ENCODE measurements around the gene RPL22L1. TPM values are rescaled to one million over a fixed set of nuclear protein-coding genes. Genes with fewer than 3 reads are reported as not detected.

RPL22L1 gene
- total and polyA plus RNA-seq, 2 of the 4 experiments (the other 2 are of a cell fraction): 37.1 to 92.0 TPM

DNA sequence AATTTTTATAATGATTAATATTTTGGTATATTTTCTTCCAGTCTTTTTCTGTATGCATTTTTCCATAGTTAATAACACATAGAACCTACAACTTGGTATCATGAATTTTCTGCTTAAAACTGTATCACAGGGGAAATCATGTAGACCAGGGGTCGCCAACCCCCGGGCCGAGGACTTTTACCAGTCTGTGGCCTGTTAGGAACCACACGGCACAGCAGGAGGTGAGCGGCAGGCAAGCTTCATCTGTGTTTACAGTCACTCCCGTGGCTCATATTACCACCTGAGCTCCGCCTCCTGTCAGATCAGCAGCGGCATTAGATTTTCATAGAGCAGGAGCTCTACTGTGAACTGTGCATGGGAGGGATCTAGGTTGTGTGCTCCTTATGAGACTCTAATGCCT is 54.7 kb downstream of the RPL22L1 start:
- POLR2A ChIA-PET (ENCODE audit: unreplicated experiment): no interaction called here

More for the DNA sequence above, 54.7 kb downstream of the RPL22L1 start:
- H3K36me3 ChIP-seq (ENCODE audit: control insufficient read depth, insufficient read depth, low read length): no peaks in the 10 kb centered on the region
- BruUV-seq (replicated peaks): no TSS peak
- H3K79me1 ChIP-seq (ENCODE audit: low read depth in 1 of 2, low read length in 2 of 2): no peaks in the 10 kb centered on the region
- no peak overlapping the region for H2AK5ac ChIP-seq (ENCODE audit: low read depth, low read length)
- no peaks in the 10 kb centered on the region for H4K20me1 ChIP-seq (ENCODE audit: insufficient read depth, low read length)
- 23% methylated on average over 5 of the region's 8 CpGs; no CpG with 5 or more reads in 1 of the 2 experiments for WGBS, 2 experiments (ENCODE audit: extremely low coverage in 2 of 2, insufficient read length in 1 of 2)
- no peaks in the 10 kb centered on the region for H3K27me3 ChIP-seq (ENCODE audit: control insufficient read depth, insufficient read depth, low read length)
- no peak overlapping the region for H2BK15ac ChIP-seq (ENCODE audit: low read depth, low read length)
- no peak overlapping the region for H3K4me3 ChIP-seq (ENCODE audit: insufficient read depth, low read depth, low read length)
- intact Hi-C loops (cut with micrococcal nuclease): no loop called here
- no peak overlapping the region for H2AFZ ChIP-seq (replicated peaks; ENCODE audit: low read length, poor library complexity)
- no peak overlapping the region for H2BK20ac ChIP-seq (ENCODE audit: low read depth, low read length)
- H3K4me1 ChIP-seq (ENCODE audit: control insufficient read depth, insufficient read depth, low read length): peaks cover 6% of the 10 kb centered on the region
- no peak overlapping the region for H2BK120ac ChIP-seq (ENCODE audit: low read depth, low read length)
- dilution Hi-C loops (cut with HindIII; ENCODE audit: low sequenced_read_pairs, unreplicated experiment): no loop called here
- H2AK9ac ChIP-seq (replicated peaks; ENCODE audit: low read depth, low read length, poor library complexity): no peak overlapping the region
- no peak overlapping the region for H4K5ac ChIP-seq (ENCODE audit: low read depth, low read length)
- ATAC-seq (ENCODE audit: low read depth) (no peak), DNase-seq (no peak)
- in situ Hi-C loops (cut with MboI; ENCODE audit: low sequenced_read_pairs): no loop called here
- no peak overlapping the region for H4K91ac ChIP-seq (ENCODE audit: insufficient read depth, low read depth, low read length)
- H3K27ac ChIP-seq (ENCODE audit: insufficient read depth, low read length): no peak overlapping the region
- H3K9me3 ChIP-seq (ENCODE audit: control insufficient read depth, insufficient read depth, low read length): no peaks in the 10 kb centered on the region
- TF ChIP-seq, protein P1, sequence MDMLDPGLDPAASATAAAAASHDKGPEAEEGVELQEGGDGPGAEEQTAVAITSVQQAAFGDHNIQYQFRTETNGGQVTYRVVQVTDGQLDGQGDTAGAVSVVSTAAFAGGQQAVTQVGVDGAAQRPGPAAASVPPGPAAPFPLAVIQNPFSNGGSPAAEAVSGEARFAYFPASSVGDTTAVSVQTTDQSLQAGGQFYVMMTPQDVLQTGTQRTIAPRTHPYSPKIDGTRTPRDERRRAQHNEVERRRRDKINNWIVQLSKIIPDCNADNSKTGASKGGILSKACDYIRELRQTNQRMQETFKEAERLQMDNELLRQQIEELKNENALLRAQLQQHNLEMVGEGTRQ (IDR thresholded peaks at IDR 0.05; ENCODE audit: low read depth, low read length): no peak
- TF ChIP-seq RFX5 (IDR thresholded peaks at IDR 0.05; ENCODE audit: low read depth, low read length) (no peak), NFE2L2 (IDR thresholded peaks at IDR 0.05; ENCODE audit: low read depth, low read length) (no peak), MAZ (IDR thresholded peaks at IDR 0.05; ENCODE audit: borderline replicate concordance, low read depth, low read length) (no peak), POLR2A (IDR thresholded peaks at IDR 0.05; ENCODE audit: low read depth, low read length) (no peak), SMC3 (IDR thresholded peaks at IDR 0.05; ENCODE audit: low read depth, low read length) (no peak), RAD21 (IDR thresholded peaks at IDR 0.05; ENCODE audit: low read length) (no peak), RCOR1 (IDR thresholded peaks at IDR 0.05; ENCODE audit: insufficient replicate concordance, low read length) (no peak), MXI1 (IDR thresholded peaks at IDR 0.05; ENCODE audit: borderline replicate concordance, low read depth, low read length) (no peak), CEBPB (IDR thresholded peaks at IDR 0.05; ENCODE audit: low read depth, low read length) (no peak), FOS (IDR thresholded peaks at IDR 0.05; ENCODE audit: low read depth, low read length) (no peak), MAFK (IDR thresholded peaks at IDR 0.05; ENCODE audit: low read depth, low read length) (no peak), CHD1 (IDR thresholded peaks at IDR 0.05; ENCODE audit: low read depth, low read length) (no peak), BHLHE40 (IDR thresholded peaks at IDR 0.05; ENCODE audit: low read depth, low read length) (no peak)
- TF ChIP-seq, protein P2, sequence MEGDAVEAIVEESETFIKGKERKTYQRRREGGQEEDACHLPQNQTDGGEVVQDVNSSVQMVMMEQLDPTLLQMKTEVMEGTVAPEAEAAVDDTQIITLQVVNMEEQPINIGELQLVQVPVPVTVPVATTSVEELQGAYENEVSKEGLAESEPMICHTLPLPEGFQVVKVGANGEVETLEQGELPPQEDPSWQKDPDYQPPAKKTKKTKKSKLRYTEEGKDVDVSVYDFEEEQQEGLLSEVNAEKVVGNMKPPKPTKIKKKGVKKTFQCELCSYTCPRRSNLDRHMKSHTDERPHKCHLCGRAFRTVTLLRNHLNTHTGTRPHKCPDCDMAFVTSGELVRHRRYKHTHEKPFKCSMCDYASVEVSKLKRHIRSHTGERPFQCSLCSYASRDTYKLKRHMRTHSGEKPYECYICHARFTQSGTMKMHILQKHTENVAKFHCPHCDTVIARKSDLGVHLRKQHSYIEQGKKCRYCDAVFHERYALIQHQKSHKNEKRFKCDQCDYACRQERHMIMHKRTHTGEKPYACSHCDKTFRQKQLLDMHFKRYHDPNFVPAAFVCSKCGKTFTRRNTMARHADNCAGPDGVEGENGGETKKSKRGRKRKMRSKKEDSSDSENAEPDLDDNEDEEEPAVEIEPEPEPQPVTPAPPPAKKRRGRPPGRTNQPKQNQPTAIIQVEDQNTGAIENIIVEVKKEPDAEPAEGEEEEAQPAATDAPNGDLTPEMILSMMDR (conservative IDR thresholded peaks at IDR 0.05; ENCODE audit: low read depth, low read length): no peak
- TF ChIP-seq, protein P3, sequence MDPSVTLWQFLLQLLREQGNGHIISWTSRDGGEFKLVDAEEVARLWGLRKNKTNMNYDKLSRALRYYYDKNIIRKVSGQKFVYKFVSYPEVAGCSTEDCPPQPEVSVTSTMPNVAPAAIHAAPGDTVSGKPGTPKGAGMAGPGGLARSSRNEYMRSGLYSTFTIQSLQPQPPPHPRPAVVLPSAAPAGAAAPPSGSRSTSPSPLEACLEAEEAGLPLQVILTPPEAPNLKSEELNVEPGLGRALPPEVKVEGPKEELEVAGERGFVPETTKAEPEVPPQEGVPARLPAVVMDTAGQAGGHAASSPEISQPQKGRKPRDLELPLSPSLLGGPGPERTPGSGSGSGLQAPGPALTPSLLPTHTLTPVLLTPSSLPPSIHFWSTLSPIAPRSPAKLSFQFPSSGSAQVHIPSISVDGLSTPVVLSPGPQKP (IDR thresholded peaks at IDR 0.05; ENCODE audit: borderline replicate concordance, low read depth, low read length): no peak
- no peak overlapping the region for H3K4ac ChIP-seq (ENCODE audit: low read depth, low read length)
- no peak overlapping the region for H3K56ac ChIP-seq (ENCODE audit: extremely low read depth, insufficient read depth, low read length)
- H3K14ac ChIP-seq (replicated peaks; ENCODE audit: low read depth, low read length): no peak overlapping the region
- no peak overlapping the region for H2BK5ac ChIP-seq (ENCODE audit: low read depth, low read length, poor library complexity, severe bottlenecking)
- no peak overlapping the region for H3K9ac ChIP-seq (ENCODE audit: low read depth, low read length)
- CTCF ChIA-PET: interaction anchor here (0.6 kb wide), 1 partner anchor 367 kb away, joined by 11 read pairs; no protein-coding TSS in a partner anchor
- no peak overlapping the region for H3K18ac ChIP-seq (ENCODE audit: low read depth, low read length)
- no peak overlapping the region for H3K23ac ChIP-seq (ENCODE audit: low read depth, low read length)
- H3K9me1 ChIP-seq (ENCODE audit: insufficient read depth, low read length): peaks cover 4% of the 10 kb centered on the region; the same call in 1 of the 2 replicates
- H4K8ac ChIP-seq (ENCODE audit: low read depth in 2 of 2, low read length in 2 of 2): no peak overlapping the region
- H3K4me2 ChIP-seq (ENCODE audit: low read depth, low read length): no peak overlapping the region
